GM12865 (cell line): ENCODE data around the gene NXPE1.
"Not testable (repeated sequence)": the region's sequence is repeated elsewhere in the genome, so short reads cannot be mapped to it uniquely, and the experiment has no call there.

Experiments
- DNase-seq: peaks from one replicate; pipeline ENCODE4 v3.0.0; 2010; ENCODE audit warnings: low read depth
- H3K4me3 ChIP-seq: 2 replicates; pipeline ENCODE4 v1.5.1; 2011; ENCODE audit warnings: mild to moderate bottlenecking, low read depth, low read length, control low read depth
- TF ChIP-seq, protein P1 (sequence below): IDR thresholded peaks from 2 replicates; pipeline ENCODE4 v1.5.1; 2011; ENCODE audit warnings: low read length, control low read depth, low read depth, inconsistent platforms; ENCODE audit not compliant: insufficient read depth; ENCODE audit errors: missing control alignments

NXPE1 gene

DNA sequence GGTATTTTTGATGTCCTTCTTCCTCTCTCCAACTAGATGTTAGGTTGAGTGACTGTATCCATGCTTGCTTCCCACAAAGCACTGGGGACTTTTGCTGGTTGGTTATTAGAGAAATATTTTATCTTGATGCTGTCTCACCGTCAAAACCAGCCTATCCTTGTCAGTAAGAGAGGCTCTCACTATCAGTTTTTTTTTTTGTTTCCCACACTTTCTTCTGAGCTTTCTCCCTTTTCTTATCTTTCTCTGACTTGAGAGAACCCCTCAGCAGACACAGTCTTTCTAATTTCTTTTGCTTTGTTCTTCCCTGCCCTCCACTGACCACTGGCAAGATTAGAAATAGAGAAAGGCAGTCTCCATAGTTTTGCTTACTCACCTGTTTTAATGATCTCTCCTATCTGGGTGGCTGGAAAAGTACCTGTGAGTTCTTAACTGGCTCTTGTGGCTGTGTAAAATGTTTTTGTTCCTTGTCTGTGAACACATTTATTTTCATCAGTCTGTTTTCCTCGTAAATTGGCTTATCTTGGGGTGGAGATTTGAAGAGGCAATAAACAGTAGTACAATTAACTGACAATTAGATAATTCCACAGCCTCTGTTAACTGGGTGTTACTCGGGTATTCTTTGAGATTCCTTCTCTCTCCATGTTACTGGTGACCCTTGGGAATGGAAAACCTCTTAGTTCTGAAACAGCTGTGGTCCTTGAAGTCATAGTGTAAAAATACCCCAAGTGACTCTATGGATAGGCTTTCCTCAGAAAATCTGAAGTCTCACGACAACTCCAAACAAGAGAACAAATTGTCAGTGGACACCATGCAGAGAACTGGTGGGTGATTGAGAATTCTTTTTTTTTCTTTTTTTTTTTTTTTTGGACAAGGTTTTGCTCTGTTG is at the start of gene NXPE1:
NXPE1 (minus strand) TSS at position 457 of the 886 bp plus-strand sequence. CDS start 8,680 bp downstream, outside the sequence.
- no peak within 1 kb of the TSS for H3K4me3 ChIP-seq
- TF ChIP-seq, protein P1, sequence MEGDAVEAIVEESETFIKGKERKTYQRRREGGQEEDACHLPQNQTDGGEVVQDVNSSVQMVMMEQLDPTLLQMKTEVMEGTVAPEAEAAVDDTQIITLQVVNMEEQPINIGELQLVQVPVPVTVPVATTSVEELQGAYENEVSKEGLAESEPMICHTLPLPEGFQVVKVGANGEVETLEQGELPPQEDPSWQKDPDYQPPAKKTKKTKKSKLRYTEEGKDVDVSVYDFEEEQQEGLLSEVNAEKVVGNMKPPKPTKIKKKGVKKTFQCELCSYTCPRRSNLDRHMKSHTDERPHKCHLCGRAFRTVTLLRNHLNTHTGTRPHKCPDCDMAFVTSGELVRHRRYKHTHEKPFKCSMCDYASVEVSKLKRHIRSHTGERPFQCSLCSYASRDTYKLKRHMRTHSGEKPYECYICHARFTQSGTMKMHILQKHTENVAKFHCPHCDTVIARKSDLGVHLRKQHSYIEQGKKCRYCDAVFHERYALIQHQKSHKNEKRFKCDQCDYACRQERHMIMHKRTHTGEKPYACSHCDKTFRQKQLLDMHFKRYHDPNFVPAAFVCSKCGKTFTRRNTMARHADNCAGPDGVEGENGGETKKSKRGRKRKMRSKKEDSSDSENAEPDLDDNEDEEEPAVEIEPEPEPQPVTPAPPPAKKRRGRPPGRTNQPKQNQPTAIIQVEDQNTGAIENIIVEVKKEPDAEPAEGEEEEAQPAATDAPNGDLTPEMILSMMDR: no peak
- no peak for DNase-seq

DNA sequence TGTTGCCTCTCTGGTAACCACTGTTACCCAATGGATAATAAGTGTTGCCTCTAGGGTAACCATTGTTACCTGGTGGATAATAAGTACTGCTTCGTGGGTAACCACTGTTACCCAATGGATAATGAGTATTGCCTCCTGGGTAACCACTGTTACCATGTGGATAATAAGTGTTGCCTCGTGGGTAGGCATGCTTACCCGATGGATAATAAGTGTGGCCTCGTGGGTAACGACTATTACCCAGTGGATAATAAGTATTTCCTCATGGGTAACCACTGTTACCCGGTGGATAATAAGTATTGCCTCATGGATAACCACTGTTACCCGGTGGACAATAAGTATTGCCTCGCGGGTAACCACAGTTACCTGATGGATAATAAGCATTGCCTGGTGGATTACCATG is 49.7 kb upstream of the NXPE1 start:
- H3K4me3 ChIP-seq: no peak overlapping the region
- DNase-seq: peak; percentile 86
- TF ChIP-seq, protein P1: no peak

GRCh38 chr11:114608605-114609004 is 48.9 kb upstream of the NXPE1 start:
- DNase-seq: peak; percentile 76
- not testable (repeated sequence) for H3K4me3 ChIP-seq

GRCh38 chr11:114607753-114608459 is 48.2 kb upstream of the NXPE1 start:
- TF ChIP-seq, protein P1: no peak
- DNase-seq: peak; percentile 87
- no peak overlapping the region for H3K4me3 ChIP-seq

- not testable (repeated sequence) for H3K4me3 ChIP-seq
- DNase-seq: peak; percentile 71
Measured at GRCh38 chr11:114606802-114607075, 47.1 kb upstream of the NXPE1 start.

- H3K4me3 ChIP-seq: no peak overlapping the region
- TF ChIP-seq, protein P1: no peak
- DNase-seq: peak; percentile 77
Measured at GRCh38 chr11:114606003-114606801, 46.5 kb upstream of the NXPE1 start.

GRCh38 chr11:114605370-114605769 is 45.7 kb upstream of the NXPE1 start:
- TF ChIP-seq, protein P1: no peak
- H3K4me3 ChIP-seq: no peak overlapping the region
- peak; percentile 53 for DNase-seq
